ENCODE data around the gene INHBC. TPM values are rescaled to one million over a fixed set of nuclear protein-coding genes. Genes with fewer than 3 reads are reported as not detected.

INHBC gene
- total and polyA plus RNA-seq, 2 donors from 2014 or later, result not detected

DNA sequence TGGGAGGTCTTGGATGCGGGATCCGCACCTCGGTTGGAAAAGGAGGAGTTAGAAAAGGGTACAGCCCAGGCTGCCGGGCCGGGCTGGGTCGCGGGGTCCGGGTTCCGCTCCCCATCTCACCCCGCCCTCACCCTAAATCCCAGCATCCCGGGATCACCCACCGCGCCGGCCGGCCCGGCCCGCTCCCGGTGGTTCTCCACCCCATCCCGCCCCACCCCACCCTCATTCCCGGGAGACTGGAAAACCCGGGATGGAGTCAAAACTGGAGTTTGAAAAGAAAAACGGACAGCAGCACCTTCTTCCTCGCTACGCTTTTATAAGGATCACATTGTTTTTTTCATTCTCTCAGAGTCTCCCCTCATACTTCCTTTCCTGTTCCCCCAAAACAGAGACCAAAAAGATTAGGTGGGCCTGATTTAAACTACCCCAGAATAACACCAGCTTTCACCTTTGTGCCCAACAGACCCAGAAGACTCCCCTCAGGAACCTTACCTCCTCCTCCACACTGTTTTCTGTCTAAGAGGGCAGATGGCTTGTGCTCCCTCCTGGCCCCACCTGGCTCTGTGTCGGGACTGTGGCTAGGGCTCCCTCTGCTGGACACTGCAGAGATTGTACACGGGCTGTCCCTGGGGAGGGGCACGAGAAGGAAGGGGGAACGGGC lies 27.8 kb downstream of the INHBC start:
- Histone ChIP-seq H3K27me3 (ENCODE audit: control insufficient read depth, insufficient read depth, low read length) (no peaks in the 10 kb centered on the region), H3K4me3 (ENCODE audit: low read length in 3 of 3) (peak overlapping the region; percentile 60 to 84 (median 80)), H3K36me3 (ENCODE audit: control insufficient read depth in 2 of 3, insufficient read depth in 3 of 3, low read length in 3 of 3) (no peaks in the 10 kb centered on the region), H3K9me3 (ENCODE audit: control insufficient read depth in 2 of 3, insufficient read depth in 1 of 3, low read length in 3 of 3) (no peaks in the 10 kb centered on the region), H3K4me1 (ENCODE audit: control insufficient read depth in 2 of 3, insufficient read depth in 2 of 3, low read depth in 1 of 3, low read length in 3 of 3) (peaks cover 0 to 8% (median 6%) of the 10 kb centered on the region in 3 donors), H3K9ac (ENCODE audit: low read length in 3 of 3) (peak overlapping the region; percentile 20 to 77 (median 41)), H3K27ac (ENCODE audit: low read depth in 2 of 2, low read length in 2 of 2) (peak overlapping the region; percentile 51 to 84)
- FAIRE-seq (no peak), DNase-seq (peak; percentile 92 to 96 (median 94))
- intact Hi-C loops (cut with DNase I), result no loop called here
- TF ChIP-seq, protein P1, sequence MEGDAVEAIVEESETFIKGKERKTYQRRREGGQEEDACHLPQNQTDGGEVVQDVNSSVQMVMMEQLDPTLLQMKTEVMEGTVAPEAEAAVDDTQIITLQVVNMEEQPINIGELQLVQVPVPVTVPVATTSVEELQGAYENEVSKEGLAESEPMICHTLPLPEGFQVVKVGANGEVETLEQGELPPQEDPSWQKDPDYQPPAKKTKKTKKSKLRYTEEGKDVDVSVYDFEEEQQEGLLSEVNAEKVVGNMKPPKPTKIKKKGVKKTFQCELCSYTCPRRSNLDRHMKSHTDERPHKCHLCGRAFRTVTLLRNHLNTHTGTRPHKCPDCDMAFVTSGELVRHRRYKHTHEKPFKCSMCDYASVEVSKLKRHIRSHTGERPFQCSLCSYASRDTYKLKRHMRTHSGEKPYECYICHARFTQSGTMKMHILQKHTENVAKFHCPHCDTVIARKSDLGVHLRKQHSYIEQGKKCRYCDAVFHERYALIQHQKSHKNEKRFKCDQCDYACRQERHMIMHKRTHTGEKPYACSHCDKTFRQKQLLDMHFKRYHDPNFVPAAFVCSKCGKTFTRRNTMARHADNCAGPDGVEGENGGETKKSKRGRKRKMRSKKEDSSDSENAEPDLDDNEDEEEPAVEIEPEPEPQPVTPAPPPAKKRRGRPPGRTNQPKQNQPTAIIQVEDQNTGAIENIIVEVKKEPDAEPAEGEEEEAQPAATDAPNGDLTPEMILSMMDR (IDR thresholded peaks at IDR 0.05; ENCODE audit: borderline replicate concordance, extremely low read depth, insufficient read depth), result peak; percentile 94

DNA sequence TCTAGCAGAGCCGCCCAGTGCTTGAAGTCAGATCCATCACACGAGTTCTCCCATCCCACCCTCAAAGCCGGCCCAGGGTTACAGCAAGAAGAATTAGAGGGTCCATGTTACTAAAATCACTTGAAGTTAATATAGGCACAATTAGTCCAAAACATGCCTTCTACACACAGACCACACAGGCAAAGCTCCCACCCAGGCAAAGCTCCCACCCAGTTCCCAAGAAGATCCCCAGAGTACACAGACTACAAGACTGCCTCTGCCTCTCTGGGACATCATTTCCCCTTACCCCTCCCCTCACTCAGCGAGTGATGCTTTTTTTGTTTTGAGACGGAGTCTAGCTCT lies 28.3 kb downstream of the INHBC start:
- DNase-seq (no peak), FAIRE-seq (no peak)
- Histone ChIP-seq H3K9ac (ENCODE audit: low read length in 3 of 3) (peak overlapping the region in 1 of 3 donors; percentile 63), H3K27ac (ENCODE audit: low read depth in 2 of 2, low read length in 2 of 2) (no peak overlapping the region), H3K9me3 (ENCODE audit: control insufficient read depth in 2 of 3, insufficient read depth in 1 of 3, low read length in 3 of 3) (no peaks in the 10 kb centered on the region), H3K36me3 (ENCODE audit: control insufficient read depth in 2 of 3, insufficient read depth in 3 of 3, low read length in 3 of 3) (no peaks in the 10 kb centered on the region), H3K27me3 (ENCODE audit: control insufficient read depth, insufficient read depth, low read length) (no peaks in the 10 kb centered on the region), H3K4me3 (ENCODE audit: low read length in 3 of 3) (peak overlapping the region in 1 of 3 donors; percentile 84), H3K4me1 (ENCODE audit: control insufficient read depth in 2 of 3, insufficient read depth in 2 of 3, low read depth in 1 of 3, low read length in 3 of 3) (peaks cover 0 to 8% (median 6%) of the 10 kb centered on the region in 3 donors)
- TF ChIP-seq, protein P1 (IDR thresholded peaks at IDR 0.05; ENCODE audit: borderline replicate concordance, extremely low read depth, insufficient read depth), result no peak
- intact Hi-C loops (cut with DNase I), result no loop called here

DNA sequence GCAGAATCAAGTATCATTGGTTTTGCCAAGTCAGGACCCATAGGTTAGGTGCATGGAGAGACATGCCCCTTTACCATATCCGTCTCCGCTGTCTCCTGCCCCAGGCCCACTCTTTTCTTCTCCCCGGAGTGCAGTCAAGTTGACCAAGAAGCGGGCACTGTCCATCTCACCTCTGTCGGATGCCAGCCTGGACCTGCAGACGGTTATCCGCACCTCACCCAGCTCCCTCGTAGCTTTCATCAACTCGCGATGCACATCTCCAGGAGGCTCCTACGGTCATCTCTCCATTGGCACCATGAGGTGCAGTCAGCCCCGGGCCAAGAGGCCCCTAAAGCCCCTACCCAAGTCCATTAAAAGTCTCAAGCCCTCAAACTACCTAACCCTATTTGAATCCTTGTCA lies 30.0 kb downstream of the INHBC start:
- Histone ChIP-seq H3K9me3 (ENCODE audit: control insufficient read depth in 2 of 3, insufficient read depth in 1 of 3, low read length in 3 of 3) (no peaks in the 10 kb centered on the region), H3K4me3 (ENCODE audit: low read length in 3 of 3) (no peak overlapping the region), H3K27me3 (ENCODE audit: control insufficient read depth, insufficient read depth, low read length) (no peaks in the 10 kb centered on the region), H3K27ac (ENCODE audit: low read depth in 2 of 2, low read length in 2 of 2) (no peak overlapping the region), H3K36me3 (ENCODE audit: control insufficient read depth in 2 of 3, insufficient read depth in 3 of 3, low read length in 3 of 3) (no peaks in the 10 kb centered on the region), H3K9ac (ENCODE audit: low read length in 3 of 3) (no peak overlapping the region), H3K4me1 (ENCODE audit: control insufficient read depth in 2 of 3, insufficient read depth in 2 of 3, low read depth in 1 of 3, low read length in 3 of 3) (peaks cover 0 to 8% (median 0%) of the 10 kb centered on the region in 3 donors)
- TF ChIP-seq, protein P1 (IDR thresholded peaks at IDR 0.05; ENCODE audit: borderline replicate concordance, extremely low read depth, insufficient read depth), result no peak
- DNase-seq, result no peak
- intact Hi-C loops (cut with DNase I), result no loop called here
- no peak for FAIRE-seq
